ENCODE data around the gene OTX2.

OTX2 gene

DNA sequence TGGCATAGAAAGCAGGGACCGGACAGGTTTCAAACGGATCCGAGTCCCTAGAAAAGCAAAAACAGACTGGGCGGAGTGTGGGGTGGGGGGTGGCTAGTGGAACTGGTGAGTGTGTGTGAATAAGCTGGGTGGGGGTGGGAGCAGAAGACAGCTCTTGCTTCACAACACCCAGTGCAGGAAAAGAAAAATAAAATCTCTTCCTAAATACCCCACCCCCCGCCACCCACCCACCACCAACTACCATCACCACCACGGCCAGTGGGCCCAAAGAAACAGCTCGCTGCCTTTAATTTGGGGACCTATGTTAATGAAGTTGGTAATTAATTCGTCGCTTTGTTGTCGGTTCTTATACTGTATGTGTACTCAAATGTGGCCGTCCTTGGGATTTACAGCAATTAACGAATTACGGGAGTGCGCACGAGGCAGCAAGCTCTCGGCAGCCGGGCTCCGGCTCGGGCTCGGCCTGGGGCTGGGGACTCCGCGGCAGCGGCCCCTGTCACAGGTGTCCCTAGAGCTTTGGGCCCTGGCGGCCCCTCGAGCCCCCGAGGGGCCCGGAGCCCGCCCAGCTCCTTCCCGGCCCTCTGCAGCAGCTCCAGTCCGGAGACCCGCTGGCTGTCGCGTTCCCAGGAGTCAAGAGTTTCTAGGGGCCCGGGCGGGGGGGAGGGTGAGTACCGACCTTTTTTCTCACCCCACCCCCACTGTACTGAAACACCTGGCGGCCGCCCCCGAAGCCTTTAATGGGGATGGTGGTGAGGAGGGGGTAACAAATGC is 1.5 kb upstream of the OTX2 start:
- no peak for DNase-seq

DNA sequence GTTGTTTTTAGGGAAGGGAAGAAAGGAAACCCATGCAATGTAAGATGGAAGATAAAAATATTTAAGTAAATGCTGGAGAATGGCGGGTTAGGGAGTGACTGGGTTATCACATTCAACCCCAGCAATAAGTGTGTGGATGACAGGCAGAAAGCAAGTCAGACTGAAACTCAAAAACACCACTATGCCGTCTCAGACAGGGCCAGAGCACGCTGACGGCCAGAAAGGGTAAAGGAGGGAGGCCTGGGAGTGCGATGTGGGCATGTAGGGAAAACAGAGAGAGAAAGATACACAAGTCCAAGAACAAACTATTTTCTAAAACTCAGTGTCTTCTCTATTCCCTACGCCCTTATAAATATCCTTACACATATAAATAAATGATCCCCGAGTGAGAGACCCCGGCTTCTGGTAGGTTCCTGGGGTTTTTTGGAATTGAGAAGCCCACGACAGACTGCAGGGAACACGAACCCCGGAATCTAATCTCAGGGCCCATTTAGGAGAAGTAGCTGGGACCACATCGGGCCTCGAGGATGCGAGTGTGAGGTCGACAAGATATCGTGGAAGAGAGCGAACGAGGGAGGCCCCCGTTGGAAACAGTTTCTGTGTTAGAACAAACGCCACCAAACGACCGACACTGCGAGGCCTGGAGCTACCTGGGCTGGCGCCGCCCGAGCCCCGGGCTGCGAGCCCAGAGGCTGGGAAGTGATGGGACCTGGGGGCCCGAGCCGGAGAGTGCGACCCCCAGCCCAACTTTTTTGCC is 735 bp upstream of the OTX2 start:
- no peak for DNase-seq

DNA sequence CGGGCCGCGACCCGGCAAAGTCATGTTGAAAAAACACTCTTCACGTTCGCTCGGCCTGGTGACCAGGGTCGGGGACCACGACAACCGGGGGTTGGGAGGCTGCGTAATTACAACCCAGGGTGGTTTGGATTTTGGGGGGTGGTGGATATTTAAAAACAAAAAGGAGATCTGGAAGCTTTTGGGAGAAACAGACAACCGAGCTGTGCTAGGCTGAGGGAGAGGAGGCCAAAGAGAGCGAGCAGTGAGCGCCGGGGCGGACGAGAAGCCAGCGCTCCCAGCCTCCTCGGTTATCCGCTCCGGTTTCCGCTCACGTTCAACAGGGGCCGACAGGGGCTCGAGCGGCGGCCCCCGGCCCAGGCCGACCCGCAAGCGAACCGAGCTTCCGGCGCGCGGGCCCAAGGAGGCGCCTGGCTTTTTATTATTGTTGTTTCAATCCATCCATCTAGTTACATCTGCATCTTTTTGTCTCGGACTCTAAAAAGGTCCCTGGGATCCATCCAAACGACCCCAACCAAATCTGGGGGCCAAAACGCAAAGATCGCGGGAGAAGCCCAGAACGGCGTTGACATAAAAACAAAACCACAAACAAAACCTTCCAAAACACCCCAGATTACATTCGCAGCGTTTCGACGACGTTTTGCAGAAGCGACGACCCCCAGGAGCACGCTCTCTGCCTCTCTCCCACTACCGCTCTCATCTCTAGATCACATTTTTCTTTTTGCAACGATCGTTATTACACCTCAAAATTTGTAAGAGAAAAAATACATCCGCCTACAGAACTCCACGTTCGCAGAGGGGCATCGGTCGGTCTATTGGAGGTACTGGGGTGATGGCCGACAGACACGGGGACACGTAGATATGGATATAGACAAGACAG is 771 bp downstream of the OTX2 start:
- no peak for DNase-seq

DNA sequence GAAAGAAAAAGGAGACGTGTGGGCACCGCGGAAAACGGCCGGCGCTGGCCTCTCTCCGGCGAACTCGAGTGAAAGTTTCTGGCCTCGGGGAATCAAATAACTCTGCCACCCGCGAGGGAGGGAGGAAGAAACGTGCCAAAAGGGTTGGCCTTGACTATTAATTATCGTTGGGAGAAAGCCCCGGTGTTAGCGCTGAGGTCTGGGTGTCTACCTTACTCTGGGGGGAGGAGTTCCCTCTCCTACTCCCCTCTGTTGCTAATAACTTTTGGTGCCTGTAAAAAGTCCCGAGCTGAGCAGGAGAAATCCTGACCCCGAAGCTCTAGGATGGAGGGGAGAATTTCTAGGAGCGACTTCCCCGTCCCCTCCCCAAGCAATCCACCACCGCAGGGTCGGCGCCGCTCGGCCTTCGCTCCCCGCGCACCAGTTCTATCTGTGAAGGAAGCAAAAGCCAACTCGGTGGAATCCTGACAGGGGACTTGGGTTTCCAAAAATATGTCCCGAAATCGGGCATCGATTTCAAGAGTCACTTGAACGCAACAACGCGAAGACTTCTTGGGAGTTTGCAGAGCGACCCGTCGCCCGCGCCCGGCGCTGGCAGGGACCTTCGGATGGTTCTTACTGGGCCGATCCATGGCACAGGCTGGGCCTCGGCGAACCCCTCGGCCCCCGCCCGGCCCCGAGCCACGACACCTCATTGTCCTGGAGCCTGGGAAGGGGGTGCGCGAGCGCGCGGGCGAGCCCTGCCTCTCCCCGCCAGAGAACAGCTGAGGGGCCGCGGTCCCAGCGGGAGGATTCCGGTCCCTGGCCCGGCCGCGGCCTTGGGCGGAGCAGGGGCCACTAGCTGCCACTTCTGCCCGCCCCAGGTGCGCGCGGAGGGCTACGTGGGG is 1.7 kb downstream of the OTX2 start:
- DNase-seq: no peak

DNA sequence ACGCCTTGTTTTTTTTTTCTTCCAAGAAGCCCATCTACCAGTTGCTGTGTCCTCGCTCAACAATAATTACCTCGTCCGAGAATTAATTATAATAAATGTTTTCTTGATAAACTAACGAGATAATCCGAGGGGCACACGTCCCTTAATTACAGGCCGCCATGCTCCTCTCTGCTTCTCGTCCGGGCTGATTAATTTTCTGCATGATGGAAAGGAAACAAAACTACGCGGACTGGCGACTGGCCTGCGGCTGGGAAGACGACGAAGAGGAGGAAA is 2.2 kb downstream of the OTX2 start:
- DNase-seq: no peak

DNA sequence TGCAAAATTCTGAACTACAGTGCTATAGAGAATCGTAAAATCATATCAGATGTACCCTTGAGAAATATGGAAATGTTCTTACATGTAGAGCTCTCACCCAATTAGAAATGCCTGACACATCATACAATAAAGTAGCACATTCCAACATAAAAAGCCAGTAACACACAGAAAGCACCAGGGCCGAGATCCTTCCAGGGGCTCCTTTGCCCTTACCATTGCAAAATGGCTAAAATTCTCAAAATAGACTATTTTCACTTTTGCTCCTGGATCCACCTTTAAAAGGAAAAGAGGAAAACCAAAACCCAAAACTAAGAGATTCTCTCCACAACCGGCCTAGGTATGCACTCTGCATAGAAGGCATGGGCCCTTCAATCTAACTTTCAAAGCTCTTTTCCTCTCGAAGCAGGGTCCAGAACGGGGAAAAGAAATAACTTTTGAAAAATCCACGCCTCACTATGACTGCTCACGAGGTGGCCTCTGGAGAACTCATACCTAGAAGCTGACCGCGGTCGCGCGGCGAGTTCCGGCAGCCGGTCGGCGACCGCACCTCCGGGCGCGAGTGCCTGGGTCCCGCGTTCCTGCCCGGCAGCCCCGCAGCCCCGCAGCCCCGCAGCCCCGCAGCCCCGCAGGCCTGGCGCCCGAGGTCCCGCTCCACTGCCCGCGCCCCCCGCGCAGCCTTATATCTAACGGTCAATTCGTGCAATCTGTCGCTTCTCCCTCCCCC is 2.7 kb downstream of the OTX2 start:
- no peak for DNase-seq

DNA sequence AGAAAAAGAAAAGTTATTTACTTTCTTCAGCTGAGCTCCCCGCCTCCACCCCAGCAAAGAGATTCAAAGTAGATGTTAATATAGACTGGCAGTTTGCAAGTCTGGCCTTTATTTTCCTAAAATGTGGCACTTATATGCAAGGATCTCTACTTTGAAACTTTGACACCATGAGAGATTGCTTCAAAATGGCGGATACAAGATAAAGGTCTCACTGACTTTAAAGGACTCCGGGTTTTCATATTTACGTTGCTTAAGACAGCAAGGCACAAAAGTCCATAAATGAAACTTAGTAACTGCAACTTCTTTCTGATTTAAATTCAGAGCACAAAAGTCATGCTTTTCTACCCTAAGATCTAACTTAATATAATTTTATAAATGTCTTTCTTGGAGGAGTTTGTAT is 3.5 kb downstream of the OTX2 start:
- DNase-seq: no peak

DNA sequence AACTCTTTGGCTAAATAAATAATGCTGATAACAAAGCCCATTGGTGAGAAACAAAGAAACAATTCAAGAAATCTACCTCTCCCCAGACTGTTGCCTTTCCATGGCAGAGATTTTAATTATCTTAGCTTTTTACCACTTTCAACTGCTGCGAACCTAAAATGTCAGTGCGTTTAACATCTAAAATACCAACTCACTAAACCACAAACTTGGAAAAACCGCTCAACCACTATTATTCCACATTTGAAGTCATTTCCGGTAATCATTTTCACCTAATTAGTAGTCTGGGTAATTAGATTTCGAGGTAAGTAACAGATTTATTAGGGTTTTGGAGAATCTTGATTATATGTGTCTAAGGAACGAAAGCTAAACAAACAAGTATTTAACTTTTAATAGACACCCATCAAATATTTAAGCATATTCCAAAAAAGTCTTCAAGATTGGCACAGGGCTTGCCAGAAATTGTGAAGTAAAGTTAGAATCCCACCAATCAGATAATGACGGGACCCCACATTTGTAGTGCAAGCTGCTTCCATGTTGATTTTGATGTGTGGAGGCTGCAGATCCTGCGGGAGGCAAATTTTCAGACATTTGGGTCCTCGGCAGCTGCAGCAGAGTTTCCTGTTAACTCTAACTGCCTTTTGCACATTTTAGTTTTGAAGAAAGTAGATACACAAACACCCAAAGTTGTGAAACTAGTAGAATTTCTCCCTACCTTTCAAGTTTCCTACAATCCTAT is 4.1 kb downstream of the OTX2 start:
- DNase-seq: no peak

DNA sequence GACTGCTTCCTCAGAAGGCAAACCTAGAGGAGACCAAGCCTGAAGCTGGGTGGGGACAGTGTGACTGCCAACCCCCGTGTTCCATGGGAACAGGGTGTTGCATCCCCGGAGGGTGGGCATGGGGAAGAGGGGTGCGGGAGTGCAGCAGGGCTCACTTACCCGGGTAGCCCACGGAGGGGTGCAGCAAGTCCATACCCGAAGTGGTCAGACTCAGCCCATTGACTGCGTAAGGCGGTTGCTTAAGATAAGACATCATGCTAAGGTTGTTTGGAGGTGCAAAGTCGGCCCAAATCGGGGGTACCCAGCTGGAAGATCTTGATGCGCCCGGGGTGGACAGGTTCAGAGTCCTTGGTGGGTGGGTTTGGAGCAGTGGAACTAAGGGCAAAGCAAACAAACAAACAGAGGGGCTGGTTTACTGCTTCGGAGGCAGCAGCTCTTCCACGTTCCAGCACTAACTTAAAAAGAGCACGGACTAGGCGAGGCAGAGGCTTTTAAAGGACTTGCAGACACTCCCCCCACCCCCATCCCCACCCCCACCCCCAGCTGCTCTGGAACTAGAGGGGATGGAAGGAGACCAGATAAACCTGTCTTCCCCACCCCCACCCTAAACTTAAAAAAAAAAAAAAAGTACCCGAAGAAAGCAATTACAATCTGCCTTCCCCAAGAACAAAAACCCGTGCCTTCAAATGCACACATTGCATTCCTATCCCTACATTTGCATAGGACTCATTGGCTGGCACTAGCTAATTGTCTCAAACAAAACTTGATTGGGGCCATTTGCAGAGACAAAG is 4.9 kb downstream of the OTX2 start:
- no peak for DNase-seq

DNA sequence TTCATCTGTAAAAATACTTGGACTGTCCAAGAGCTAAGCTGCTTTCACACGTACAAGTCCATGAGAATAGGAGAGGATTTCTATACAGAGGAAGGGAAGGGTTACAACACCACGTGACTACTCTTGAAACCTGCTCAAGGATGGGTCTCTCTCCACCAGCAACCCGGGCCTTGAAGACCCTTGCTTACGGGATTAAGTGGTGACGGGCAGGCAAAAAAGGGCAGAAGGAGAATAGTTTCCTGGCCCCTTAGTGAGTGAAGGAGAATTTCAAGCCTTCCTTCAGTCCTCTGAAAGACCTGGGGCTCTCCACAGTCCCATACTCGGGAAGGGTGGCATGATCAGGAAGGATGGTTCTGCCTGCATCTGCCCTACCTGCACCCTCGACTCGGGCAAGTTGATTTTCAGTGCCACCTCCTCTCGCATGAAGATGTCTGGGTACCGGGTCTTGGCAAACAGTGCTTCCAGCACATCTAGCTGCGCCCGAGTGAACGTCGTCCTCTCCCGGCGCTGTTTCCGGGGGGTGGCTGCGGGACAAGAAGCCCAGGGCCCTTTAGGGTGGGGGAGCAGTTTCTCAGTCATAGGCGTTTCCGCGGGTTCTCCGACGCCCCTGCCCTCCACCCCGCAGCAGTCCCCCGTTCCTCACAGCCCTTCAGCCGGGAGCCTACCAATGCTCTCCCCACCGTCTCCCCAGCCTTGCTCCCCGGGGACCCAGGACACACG is 6.3 kb downstream of the OTX2 start:
- DNase-seq: no peak

DNA sequence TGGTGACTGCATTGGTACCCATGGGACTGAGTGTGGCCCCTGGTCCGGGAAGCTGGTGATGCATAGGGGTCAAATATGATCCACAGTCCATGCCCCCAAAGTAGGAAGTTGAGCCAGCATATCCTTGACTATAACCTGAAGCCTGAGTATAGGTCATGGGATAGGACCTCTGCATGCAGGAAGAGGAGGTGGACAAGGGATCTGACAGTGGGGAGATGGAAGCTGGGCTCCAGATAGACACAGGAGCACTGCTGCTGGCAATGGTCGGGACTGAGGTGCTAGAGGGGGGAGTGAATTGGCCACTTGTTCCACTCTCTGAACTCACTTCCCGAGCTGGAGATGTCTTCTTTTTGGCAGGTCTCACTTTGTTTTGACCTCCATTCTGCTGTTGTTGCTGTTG is 8.4 kb downstream of the OTX2 start:
- DNase-seq: no peak

DNA sequence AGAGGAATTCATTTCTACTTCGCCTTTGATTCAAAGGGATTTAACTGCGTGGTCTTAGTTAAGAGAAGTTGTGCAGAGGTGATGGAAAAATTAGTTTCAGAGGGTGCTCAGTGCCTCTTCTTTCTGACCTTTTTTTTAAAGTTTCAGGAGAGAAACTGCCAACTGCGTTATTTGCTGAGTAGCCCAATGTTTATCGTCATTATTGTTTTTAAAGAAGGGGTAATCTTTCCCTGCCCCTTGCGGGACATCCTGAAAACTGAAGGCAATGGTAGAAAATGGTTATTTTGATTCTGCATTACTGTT is 11.0 kb downstream of the OTX2 start:
- DNase-seq: no peak

DNA sequence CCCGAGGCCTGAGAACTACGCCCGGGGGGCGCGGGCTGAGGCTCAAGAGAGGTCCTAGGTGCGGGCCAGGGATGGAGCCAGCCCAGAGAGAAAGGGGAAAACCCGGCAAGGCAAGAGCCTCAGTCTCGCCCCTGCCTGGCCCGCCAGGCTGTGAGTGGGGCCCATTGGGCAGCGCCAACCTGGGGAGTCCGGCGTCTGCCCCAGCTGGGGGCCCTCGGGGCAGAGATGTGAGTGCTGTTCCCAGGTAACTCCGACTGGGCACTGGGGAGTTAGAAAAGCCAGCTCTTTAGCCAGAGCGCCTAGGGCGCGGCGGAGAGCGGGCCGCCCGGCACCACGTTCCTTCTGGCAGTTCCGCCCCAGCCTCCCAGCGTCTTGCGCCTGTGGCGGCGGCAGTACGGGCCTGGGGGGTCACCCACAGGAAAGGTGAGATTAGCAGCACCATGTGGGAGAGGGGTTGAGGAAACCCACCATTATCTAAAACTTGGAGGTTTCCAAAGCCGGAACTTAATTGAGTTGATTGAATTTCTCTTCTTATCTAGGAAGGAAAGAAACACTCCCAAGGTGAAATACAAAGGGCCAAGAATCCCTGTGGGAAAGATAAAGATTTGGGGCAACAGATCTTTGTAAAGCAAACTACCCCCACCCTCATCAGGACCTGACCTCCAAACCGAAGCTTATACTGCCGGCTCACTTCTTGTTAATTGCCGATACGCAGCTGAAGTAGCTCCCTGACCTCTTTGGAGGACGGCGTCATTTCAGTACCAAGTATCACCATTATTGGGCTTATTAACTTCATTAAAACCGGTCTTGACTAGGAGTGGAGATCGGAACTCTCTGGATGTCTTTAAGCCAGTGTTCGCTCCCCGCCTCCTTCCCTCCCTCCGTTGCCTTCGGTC is 11.6 kb downstream of the OTX2 start:
- no peak for DNase-seq

DNA sequence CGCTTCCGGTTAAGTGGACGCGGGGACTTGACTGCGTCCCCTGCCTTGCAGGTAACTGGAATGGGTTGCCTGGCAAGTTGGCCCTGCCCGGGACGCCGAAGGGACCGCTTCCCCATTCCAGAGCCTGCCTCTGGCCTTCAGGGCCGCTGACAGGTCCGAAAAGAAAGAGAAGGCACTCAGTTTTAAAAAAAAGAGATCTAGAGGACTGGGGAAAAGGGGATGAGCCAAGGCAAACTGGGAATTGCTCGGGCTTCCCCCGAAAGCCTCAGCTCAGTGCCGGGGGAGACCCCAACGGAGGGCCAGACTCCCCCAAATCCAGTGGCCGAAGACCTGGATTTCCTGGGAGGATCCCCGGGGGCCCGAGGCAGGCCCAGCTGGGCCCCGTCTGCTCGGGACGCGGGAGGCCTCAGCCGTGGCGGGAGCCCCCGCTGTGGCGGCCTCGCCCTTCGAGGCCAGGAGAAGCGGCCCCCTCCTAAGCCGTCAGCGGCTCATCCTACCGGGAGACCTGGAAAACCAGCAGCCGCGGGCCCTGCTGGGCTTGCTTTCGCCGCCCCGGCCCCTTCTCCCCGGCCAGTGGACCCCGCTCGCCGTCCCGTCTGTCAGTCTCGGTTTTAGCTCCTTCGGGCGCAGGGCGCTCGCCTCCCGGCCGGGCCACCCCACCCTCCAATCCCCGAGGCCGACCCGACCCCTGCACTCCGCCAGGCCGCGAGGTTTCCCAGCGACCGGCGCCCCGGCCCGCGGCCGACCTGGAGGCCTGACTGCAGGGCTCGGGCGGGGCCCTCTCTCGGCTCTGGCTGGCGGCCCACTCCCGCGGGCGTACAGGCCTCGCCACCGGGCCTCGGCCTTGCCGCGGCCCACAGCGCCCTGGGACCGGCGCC is 12.5 kb downstream of the OTX2 start:
- no peak for DNase-seq

DNA sequence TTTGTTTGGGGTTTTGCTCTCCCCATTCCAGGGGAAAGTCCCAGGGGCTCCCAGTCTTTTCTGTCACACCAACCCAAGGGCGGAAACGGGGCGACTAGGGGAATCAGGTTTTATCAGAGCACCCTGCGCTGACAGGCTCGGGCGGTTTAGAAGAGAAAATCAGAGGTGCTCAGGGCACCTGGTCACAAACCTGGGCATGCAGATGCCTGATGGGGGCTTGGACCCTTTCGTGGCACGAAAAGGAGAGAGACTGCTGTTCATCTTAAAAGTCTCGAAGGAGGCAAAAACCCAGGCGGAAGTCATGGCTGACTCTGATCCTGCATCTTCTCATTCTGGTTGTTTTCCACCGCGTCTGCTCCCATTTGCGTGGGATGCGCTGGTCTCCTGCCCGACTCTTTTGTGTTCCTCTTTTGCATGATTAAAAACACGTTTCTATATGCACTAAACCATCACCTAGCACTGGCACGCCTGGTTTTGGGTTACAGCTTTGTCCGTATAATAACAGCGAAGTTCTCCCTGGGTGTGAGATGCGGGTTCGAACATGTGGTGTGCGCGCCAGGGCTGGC is 13.2 kb downstream of the OTX2 start:
- no peak for DNase-seq

DNA sequence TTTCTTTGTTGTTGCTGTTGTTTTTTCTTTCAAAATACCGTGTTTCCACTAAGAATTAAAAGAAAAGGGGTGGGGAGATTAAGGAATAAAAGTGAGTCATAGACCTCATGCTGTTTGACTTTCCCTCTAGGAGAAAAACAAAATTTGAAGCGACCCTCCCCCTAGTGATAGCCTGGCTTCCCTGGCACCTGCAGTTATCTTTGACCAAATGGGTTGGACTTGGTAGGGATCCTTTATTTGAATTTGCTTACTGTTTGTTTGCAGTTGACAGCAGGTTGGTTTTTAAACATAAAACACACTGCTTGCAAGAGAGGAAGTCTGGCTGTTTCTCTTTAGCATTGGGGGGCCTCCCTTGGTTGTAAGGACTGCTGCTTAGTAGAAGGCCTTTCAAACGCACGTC is 14.0 kb downstream of the OTX2 start:
- DNase-seq: no peak

DNA sequence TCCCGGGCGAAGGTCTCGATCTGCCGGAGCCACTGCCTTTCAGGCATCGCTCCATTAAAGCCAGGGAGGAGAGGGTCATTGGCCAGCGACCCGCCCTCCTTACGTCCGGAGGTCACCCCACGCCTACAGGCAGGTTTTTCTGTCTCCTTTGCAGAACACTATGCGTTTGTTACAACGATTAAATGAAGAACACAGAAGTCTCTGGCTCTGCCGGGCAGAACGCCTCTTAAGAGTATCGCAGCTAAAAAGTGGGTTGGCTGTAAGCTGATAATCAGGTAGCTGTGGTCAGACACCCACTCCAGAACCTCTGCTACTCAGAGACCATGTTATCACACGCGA is 15.0 kb downstream of the OTX2 start:
- no peak for DNase-seq
